Stromal cell of bone marrow (primary cell): ENCODE results near the gene ERC1.

ENCODE experiments used
- DNase-seq: peaks from one replicate; pipeline ENCODE4 v3.0.0-alpha.2; 2012; ENCODE audit warnings: low read depth

The ERC1 gene

DNA sequence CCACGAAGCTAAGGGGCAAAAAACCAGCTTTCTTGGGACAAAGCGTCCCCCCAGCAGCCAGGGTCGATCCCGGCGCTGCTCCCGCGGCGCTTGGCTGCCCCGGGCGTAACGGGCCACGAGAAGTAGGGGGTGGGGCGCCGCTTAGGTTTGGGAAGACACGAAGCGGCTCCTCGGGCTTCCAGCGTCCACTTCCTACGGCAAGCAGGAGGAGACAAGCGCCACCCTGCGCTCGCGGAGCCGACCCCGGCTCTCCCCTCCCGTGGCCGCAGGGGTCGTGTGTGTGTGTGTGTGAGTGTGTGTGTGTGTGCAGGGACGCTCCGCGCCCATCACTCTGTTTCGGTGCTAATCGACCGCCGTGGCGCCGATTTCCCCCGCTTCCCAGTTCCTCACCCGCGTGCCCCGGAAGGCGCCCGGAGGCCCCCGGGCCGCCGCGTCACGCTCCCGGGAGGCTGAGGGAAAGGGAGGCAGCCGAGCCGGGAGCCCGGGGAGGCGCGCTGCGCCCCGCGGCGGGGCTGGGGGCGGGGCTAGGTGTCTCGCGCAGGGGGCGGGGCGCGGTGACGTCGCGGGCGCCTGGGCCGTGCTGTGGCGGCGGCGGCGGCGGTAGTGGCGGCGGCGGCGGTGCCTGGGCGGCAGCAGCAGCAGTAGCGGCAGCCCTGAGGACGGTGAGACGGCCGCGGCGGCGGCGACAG lies at the start of gene ERC1:
Gene ERC1 (plus strand): TSS at position 563 of the 689 bp plus-strand sequence. CDS start 36,681 bp downstream, outside the sequence.
- DNase-seq = peak; percentile 73

GRCh38 chr12:943051-943450 lies 48.0 kb upstream of the ERC1 start:
- no peak for DNase-seq

DNA sequence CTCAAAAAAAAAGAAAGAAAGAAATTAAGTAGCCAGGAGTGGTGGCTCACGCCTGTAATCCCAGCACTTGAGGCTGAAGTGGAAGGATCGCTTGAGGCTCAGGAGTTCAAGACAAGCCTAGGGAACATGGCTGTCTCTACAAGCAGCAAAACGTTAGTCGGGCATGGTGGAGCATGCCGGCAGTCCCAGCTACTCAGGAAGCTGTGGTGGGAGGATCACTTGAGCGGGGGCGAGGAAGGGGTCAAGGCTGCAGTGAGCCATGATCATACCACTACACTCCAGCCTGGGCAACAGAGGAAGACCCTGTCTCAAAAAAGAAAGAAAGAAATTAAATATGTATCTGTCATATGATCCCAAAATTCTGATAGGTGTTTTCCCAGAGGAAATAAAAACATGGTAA lies 46.8 kb upstream of the ERC1 start:
- no peak for DNase-seq

GRCh38 chr12:946212-946611 lies 44.8 kb upstream of the ERC1 start:
- no peak for DNase-seq

- no peak for DNase-seq
These were observed 44.4 kb upstream of the ERC1 start for GRCh38 chr12:946631-947030.

DNA sequence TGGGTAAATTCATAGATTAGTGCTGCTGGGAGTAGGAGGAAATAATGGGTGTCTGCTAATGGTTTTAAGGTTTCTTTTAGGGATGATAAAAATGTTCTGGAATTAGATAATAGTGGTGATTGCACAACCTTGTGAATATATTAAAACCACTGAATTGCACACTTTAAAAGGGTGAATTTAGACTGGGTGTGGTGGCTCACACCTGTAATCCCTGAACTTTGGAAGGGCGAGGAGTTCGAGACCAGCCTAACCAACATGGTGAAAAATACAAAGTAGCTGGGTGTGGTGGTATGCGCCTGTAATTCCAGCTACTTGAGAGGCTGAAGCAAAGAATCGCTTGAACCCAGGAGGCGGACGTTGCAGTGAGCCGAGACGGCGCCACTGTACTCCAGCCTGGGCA lies 42.8 kb upstream of the ERC1 start:
- no peak for DNase-seq

DNA sequence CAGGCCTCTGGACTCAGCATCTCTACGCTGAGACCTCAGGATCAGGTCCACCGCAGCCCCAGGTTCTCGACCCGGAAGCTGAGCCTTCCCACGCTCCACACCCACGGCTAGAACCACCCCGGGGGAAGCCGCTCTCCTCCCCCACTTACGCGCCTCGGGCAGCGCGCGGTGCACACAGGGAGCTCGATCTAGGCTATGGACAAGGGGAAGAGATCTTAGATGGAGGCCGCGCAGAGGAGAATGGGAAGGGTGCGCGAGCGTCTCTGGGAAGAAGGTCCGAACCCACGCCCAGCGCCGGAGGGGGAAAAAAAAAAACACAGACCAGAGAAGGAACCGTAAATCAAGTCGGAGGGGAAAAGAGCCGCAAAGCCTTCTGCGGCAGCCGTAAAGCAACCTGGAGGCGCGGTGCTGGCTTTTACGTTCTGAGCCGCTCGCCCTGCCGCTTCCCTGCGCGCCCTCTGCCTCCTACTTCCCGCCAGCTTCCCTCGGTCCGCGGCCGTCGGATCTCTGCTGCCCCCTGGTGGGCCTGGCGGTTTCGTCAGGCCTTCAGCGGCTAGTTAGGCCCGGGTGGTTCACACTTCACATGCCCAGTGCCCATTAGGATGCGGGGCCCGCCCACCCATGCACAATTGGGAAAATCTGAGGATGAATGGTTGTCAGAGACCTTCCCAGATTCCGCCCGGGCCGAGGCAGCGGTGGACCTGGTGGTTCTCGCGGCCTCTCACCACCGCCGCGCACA lies 41.4 kb upstream of the ERC1 start, which contains the start of gene RAD52:
Gene RAD52 (minus strand): TSS at position 242 of the 739 bp plus-strand sequence. CDS start 16,636 bp downstream, outside the sequence.
- peak; percentile 97 for DNase-seq

GRCh38 chr12:951176-951575 lies 39.8 kb upstream of the ERC1 start:
- no peak for DNase-seq

DNA sequence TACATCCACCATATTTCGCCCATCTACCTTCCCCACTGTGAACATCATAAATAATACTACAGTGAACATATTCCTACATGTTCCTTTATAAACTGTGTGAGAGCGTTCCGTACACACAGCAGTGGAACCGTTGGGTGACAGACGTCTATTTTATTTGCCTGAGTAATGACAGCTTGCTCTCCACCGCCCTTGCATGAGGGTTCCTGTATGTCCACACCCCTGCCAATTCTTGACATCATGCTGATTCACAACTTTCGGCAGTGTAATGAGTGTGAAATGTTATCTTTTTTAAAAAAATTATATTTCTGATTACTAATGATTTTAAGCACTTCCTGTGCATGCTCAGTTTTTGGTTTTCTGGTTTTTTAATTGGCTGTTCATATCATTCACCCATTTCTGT lies 37.2 kb upstream of the ERC1 start:
- DNase-seq = peak; percentile 59

- DNase-seq = no peak
These were observed 36.3 kb upstream of the ERC1 start for GRCh38 chr12:954741-955140.

DNA sequence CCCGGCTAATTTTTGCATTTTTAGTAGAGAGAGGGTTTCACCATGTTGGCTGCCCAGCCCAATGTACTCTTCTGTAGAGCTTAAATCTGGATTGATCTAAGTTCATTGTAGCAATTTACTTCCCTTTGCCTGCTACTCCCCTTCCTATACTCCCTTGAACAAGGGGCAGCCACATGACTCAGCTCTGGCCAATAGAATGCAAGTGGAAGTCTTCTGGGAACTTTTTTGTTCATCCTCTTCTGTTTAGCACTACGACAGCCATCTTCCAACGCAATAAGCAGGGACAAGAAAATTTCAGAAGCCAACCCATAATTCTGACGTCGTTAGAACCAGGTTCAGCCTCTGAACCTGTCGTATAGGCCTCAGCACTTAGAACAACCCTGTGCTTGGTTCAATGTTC lies 35.1 kb upstream of the ERC1 start:
- no peak for DNase-seq

- DNase-seq = no peak
These were observed 32.4 kb upstream of the ERC1 start for GRCh38 chr12:958588-959123.

- no peak for DNase-seq
These were observed 24.3 kb upstream of the ERC1 start for GRCh38 chr12:966724-967123.

DNA sequence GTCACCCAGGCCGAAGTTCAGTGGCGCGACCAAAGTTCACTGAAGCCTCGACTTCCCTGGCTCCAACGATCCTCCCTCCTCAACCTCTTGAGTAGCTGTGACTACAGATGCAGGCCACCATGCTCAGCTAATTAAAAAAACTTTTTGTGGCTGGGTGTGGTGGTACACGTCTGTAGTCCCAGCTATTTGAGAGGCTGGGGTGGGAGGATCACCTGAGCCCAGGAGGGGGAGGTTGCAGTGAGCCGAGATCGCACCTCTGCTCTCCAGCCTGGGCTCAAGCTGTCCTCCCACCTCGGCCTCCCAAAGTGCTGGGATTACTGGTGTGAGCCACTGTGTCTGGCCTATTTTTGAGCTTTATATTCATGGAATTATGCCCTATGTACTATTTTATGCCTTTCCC lies 23.4 kb upstream of the ERC1 start:
- DNase-seq = no peak

- no peak for DNase-seq
These were observed 22.5 kb upstream of the ERC1 start for GRCh38 chr12:968545-968944.

- no peak for DNase-seq
These were observed 21.2 kb upstream of the ERC1 start for GRCh38 chr12:969821-970220.

- DNase-seq = no peak
These were observed 19.0 kb upstream of the ERC1 start for GRCh38 chr12:971991-972390.

- no peak for DNase-seq
These were observed 16.7 kb upstream of the ERC1 start for GRCh38 chr12:974271-974862.

GRCh38 chr12:976644-977043 lies 14.4 kb upstream of the ERC1 start:
- DNase-seq = no peak

- DNase-seq = no peak
These were observed 13.9 kb upstream of the ERC1 start for GRCh38 chr12:977156-977555.

DNA sequence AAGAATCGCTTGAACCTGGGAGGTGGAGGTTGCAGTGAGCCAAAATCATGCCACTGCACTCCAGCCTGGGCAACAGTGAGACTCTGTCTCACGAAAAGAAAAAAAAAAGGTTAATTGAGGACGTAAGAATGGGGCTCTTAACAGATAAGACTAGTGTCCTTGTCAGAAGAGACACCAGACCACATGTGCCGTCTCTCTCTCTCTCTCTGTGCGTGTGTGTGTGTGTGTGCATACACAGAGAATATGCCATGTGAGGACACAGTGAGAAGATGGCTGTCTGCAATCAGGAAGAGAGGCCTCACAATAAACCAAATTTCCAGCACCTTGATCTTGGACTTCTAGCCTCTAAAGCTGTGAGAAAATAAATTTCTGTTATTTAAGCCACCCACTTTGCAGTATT lies 11.7 kb upstream of the ERC1 start:
- no peak for DNase-seq

DNA sequence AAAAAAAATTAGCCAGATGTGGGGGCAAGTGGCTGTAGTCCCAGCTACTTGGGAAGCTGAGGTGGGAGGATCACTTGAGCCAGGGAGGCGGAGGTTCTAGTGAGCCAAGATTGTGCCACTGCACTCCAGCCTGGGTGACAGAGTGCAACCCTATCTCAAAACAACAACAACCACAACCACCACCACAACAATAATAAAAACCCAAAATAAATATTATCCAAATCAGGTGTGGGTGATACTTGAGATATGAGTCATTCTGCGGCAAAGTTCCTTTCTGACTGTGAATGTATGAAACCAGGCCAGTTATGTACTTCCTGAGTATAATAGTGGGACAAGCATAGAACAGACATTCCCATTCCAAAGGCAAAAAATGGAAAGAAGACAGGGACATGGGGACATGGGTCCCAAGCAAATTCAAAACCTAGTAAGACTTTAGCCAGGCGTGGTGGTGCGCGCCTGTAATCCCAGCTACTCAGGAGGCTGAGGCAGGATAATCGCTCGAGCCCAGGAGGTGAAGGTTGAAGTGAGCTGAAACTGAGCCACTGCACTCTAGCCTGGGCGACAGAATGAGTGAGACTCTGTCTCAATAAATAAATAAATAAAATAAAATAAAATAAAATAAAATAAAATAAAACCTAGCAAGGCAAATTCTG lies 9.7 kb upstream of the ERC1 start:
- no peak for DNase-seq
